DOHH2 (cell line): ENCODE results near the gene NOP56.

ENCODE experiments used
- H3F3A ChIP-seq: fragments of 200-600 bp; sonication (generic), shearing (Covaris generic); 2 replicates; pipeline ENCODE4 v1.6.0; 2016; ENCODE audit warnings: antibody characterized with exemption, mild to moderate bottlenecking; ENCODE audit not compliant: control insufficient read depth, insufficient read depth
- H3K27ac ChIP-seq: fragments of 200-600 bp; sonication (generic); 2 replicates; pipeline ENCODE4 v1.5.1; 2014; ENCODE audit warnings: low read depth, mild to moderate bottlenecking, low read length, moderate library complexity
- H3K27me3 ChIP-seq: fragments of 200-600 bp; sonication (generic); 2 replicates; pipeline ENCODE4 v1.6.1; 2014; ENCODE audit warnings: mild to moderate bottlenecking, low read length, mixed read lengths; ENCODE audit not compliant: control insufficient read depth
- H3K36me3 ChIP-seq: fragments of 200-600 bp; sonication (generic); 2 replicates; pipeline ENCODE4 v1.6.1; 2014; ENCODE audit warnings: mild to moderate bottlenecking, low read length, moderate library complexity, mixed read lengths; ENCODE audit not compliant: control insufficient read depth
- H3K4me1 ChIP-seq: fragments of 200-600 bp; sonication (generic); 2 replicates; pipeline ENCODE4 v1.6.1; 2014; ENCODE audit warnings: mild to moderate bottlenecking, low read length, mixed read lengths; ENCODE audit not compliant: control insufficient read depth
- H3K4me2 ChIP-seq: fragments of 200-600 bp; sonication (generic); 2 replicates; pipeline ENCODE4 v1.6.0; 2014; ENCODE audit warnings: mild to moderate bottlenecking, low read length, moderate library complexity
- H3K4me3 ChIP-seq: fragments of 200-600 bp; sonication (generic); 2 replicates; pipeline ENCODE4 v1.5.1; 2014; ENCODE audit warnings: mild to moderate bottlenecking, low read length, mixed read lengths
- H3K79me2 ChIP-seq: fragments of 200-600 bp; sonication (generic); 2 replicates; pipeline ENCODE4 v1.6.1; 2014; ENCODE audit warnings: mild to moderate bottlenecking, low read length, mixed read lengths; ENCODE audit not compliant: control insufficient read depth
- H3K9me2 ChIP-seq: fragments of 200-600 bp; sonication (generic); replicated peaks from 2 replicates; pipeline ENCODE4 v1.6.1; 2014; ENCODE audit warnings: mild to moderate bottlenecking, low read length, mixed read lengths; ENCODE audit not compliant: control insufficient read depth
- H3K9me3 ChIP-seq: fragments of 200-600 bp; sonication (generic); 2 replicates; pipeline ENCODE4 v1.6.1; 2014; ENCODE audit warnings: antibody characterized with exemption, low read length, mixed read lengths; ENCODE audit not compliant: control insufficient read depth, insufficient read depth
- H4K20me1 ChIP-seq: fragments of 200-600 bp; sonication (generic); 2 replicates; pipeline ENCODE4 v1.6.0; 2014; ENCODE audit warnings: low read depth, mild to moderate bottlenecking, antibody characterized with exemption, low read length, moderate library complexity; ENCODE audit not compliant: control insufficient read depth, insufficient read depth
- EZH2phosphoT487 ChIP-seq: fragments of 200-600 bp; sonication (generic); IDR thresholded peaks from 2 replicates; pipeline ENCODE4 v1.6.1; 2017; ENCODE audit warnings: borderline replicate concordance, mild to moderate bottlenecking, antibody characterized with exemption, low read length, moderate library complexity, mixed read lengths
- TF ChIP-seq, protein P1 (sequence below): fragments of 200-600 bp; sonication (generic); IDR thresholded peaks from one replicate; pipeline ENCODE4 v1.5.1; 2014; ENCODE audit warnings: antibody characterized with exemption, mild to moderate bottlenecking, low read depth, low read length; ENCODE audit not compliant: poor library complexity, severe bottlenecking

The NOP56 gene

DNA sequence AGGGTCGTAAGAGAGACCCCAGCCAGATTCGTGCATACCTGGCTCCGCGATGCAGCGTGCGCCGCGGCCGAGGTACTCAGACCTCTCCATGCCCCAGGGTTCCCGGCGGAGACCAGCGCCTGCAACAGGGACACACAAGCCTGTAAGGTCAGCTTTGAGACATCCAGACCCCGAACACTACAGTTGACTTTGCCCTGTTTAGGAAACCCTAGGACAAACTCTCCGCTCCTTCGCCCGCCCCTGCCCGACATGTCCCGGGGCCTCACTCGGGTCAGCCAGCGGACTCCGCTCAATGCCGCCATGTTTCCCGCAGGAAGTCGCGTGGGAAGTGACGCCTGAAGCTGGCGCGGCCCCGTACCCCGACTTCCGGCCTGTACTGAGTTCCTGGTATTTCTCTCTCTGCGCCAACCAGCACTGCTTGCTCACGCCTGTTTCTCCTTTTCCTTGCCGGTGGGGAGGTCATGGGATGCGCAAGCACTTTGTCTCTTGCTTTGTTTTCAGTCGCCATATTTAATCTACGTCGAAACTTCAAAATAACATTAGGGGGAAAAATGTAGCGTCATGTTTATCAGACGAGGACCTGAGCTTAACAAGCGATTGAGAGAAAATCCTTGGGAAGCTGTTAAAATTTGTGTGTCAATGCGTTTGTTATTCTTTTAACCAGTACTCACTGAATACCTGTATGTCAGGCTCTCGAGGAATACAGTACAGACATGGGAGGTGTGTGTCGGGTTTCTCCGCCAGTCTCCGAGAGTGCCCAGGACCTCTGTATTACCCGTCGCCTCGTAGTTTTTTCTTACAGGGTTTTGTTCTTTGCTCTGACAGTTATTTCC is 11.7 kb downstream of the NOP56 start, which contains the start of gene IDH3B:
IDH3B (minus strand) TSS at position 330 of the 833 bp plus-strand sequence; CDS start at position 302, 28 bp downstream.
- no peak for TF ChIP-seq EZH2phosphoT487
- no peaks in the 10 kb centered on the region for H3K9me2 ChIP-seq
- H4K20me1 ChIP-seq, result no peaks in the 10 kb centered on the region
- no peaks in the 10 kb centered on the region for H3K9me3 ChIP-seq
- peaks cover 21% of the 10 kb centered on the region for H3K4me1 ChIP-seq
- peak within 1 kb of the TSS; percentile 98 for H3K4me3 ChIP-seq
- peaks cover 32% of the 10 kb centered on the region for H3K79me2 ChIP-seq
- H3K27me3 ChIP-seq, result no peaks in the 10 kb centered on the region
- peak within 1 kb of the TSS; percentile 75 for H3K4me2 ChIP-seq
- peaks cover 27% of the 10 kb centered on the region for H3F3A ChIP-seq
- H3K27ac ChIP-seq, result peak within 1 kb of the TSS; percentile 61
- peaks cover 38% of the 10 kb centered on the region for H3K36me3 ChIP-seq

DNA sequence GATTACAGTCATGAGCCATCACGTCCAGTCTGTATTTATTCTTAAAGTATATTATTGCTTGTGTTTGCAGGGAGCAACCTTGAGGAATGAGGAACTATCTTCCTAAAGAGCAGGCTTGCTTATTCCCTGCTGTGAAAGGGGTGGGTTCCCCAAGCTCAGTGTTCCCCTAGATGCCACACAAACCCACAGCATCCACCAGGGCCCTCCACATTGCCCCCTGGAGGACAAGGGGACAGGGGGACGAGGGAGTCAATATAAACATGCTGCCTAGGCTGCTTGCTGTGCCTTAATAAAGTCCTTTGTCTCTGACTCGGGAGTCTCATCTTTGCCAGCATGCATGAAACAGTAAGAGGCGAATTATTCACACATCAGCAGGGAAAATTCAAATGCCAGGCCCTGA is 19.5 kb downstream of the NOP56 start:
- H3K4me3 ChIP-seq, result no peak overlapping the region
- TF ChIP-seq, protein P1, sequence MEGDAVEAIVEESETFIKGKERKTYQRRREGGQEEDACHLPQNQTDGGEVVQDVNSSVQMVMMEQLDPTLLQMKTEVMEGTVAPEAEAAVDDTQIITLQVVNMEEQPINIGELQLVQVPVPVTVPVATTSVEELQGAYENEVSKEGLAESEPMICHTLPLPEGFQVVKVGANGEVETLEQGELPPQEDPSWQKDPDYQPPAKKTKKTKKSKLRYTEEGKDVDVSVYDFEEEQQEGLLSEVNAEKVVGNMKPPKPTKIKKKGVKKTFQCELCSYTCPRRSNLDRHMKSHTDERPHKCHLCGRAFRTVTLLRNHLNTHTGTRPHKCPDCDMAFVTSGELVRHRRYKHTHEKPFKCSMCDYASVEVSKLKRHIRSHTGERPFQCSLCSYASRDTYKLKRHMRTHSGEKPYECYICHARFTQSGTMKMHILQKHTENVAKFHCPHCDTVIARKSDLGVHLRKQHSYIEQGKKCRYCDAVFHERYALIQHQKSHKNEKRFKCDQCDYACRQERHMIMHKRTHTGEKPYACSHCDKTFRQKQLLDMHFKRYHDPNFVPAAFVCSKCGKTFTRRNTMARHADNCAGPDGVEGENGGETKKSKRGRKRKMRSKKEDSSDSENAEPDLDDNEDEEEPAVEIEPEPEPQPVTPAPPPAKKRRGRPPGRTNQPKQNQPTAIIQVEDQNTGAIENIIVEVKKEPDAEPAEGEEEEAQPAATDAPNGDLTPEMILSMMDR, result peak; percentile 55
- no peak for TF ChIP-seq EZH2phosphoT487

DNA sequence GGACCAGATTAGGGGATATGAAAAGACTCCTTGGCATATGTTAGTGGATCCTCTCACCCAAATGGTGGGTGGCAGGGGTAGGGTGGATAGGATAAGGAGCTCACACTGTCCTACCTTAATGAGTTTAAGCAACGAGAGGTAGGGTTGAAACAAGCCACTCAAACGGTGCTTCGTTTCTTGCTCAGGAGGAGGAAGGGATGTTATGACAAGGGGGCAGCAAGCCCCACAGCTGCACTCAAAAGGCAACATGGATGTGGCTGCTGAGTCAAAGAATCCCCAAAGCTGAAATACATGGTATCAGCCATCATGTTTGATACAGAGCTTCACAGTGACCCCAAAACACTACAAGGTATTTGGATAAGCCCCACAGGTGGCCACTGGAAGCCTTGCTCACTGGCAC is 20.0 kb downstream of the NOP56 start:
- no peak overlapping the region for H3K4me3 ChIP-seq
- no peak for TF ChIP-seq EZH2phosphoT487
- TF ChIP-seq, protein P1, result no peak

More for the DNA sequence above, 19.5 kb downstream of the NOP56 start:
- Histone ChIP-seq H4K20me1 (no peaks in the 10 kb centered on the region), H3K36me3 (no peaks in the 10 kb centered on the region), H3K27me3 (0 out of 2 replicates have a peak, but pooled peaks cover 3% of the 10 kb centered on the region), H3K4me2 (no peak overlapping the region), H3K4me1 (no peaks in the 10 kb centered on the region), H3K9me2 (no peaks in the 10 kb centered on the region), H3K9me3 (no peaks in the 10 kb centered on the region), H3K27ac (no peak overlapping the region), H3K79me2 (no peaks in the 10 kb centered on the region), H3F3A (no peaks in the 10 kb centered on the region)

DNA sequence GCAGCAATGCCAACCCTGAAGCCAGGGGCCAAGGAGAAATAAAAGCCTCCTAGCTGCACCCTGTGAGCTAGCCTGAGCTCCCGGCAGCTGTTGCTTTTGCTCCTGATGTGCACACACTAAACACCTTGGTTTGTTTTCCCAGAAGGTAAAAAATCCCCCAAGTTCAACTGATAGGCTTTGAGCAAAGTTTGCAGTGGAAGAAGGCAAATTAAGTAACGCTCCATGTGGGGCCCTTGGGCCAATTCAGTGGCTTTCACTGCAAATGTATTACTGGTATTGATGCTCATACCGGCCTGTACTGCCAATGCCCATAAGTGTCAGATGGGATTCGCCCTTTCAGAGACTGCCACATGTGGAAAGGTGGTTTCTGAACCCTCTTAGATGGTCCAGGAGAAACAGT is 21.0 kb downstream of the NOP56 start:
- Histone ChIP-seq H3K27ac (no peak overlapping the region), H3F3A (no peaks in the 10 kb centered on the region), H3K4me3 (no peak overlapping the region), H3K9me2 (no peaks in the 10 kb centered on the region), H3K4me1 (no peaks in the 10 kb centered on the region), H3K79me2 (no peaks in the 10 kb centered on the region), H3K36me3 (no peaks in the 10 kb centered on the region), H3K9me3 (no peaks in the 10 kb centered on the region), H3K27me3 (0 out of 2 replicates have a peak, but pooled peaks cover 3% of the 10 kb centered on the region), H3K4me2 (no peak overlapping the region), H4K20me1 (no peaks in the 10 kb centered on the region)
- TF ChIP-seq EZH2phosphoT487, result no peak
- TF ChIP-seq, protein P1, result no peak

More for the DNA sequence above, 20.0 kb downstream of the NOP56 start:
- no peak overlapping the region for H3K4me2 ChIP-seq
- H3K9me2 ChIP-seq, result no peaks in the 10 kb centered on the region
- H3K4me1 ChIP-seq, result no peaks in the 10 kb centered on the region
- H3K79me2 ChIP-seq, result no peaks in the 10 kb centered on the region
- H3K36me3 ChIP-seq, result no peaks in the 10 kb centered on the region
- no peak overlapping the region for H3K27ac ChIP-seq
- no peaks in the 10 kb centered on the region for H3K9me3 ChIP-seq
- H4K20me1 ChIP-seq, result no peaks in the 10 kb centered on the region
- H3K27me3 ChIP-seq, result 0 out of 2 replicates have a peak, but pooled peaks cover 3% of the 10 kb centered on the region
- H3F3A ChIP-seq, result no peaks in the 10 kb centered on the region
